K562 (cell line): ENCODE data around the gene TMEM181. TPM values are rescaled to one million over a fixed set of nuclear protein-coding genes. Genes with fewer than 3 reads are reported as not detected.

ENCODE experiments used
- ARHGAP35 ChIP-seq: fragments of 450-650 bp; IDR thresholded peaks from 2 replicates; pipeline ENCODE4 v1.6.1; 2018; ENCODE audit not compliant: partially characterized antibody
- HCFC1 ChIP-seq: IDR thresholded peaks from 2 replicates; pipeline ENCODE4 v1.6.1; 2012; ENCODE audit warnings: low read depth, low read length, improper control_type of control experiment
- ZNF76 ChIP-seq: fragments of 250-450 bp; sonication (Bioruptor Pico); IDR thresholded peaks from 2 replicates; pipeline ENCODE4 v1.4.0; 2020; ENCODE audit warnings: mild to moderate bottlenecking, moderate library complexity, borderline replicate concordance
- polyA plus RNA-seq, 8 experiments: library from polyadenylated mRNA; depleted of rRNA in 4 of 8; stranded (reverse) in 5 of 8; unstranded in 3 of 8; fragments of >200 nt; fragmentation: Nextera tagmentation in 2 of 8; fragmentation: Illumina TruSeq in 1 of 8; extraction: Ambion mirVana in 2 of 8; extraction: Trizol in 1 of 8; gene quantifications; 2 replicates each; pipeline versions ENCODE4 v1.2.1 to v1.2.3, GENCODE V29; 2011 to 2014; ENCODE audit warnings: inconsistent platforms in 1 of 8, missing spikeins in 1 of 8
- total RNA-seq, 7 experiments: library from RNA; depleted of rRNA in 6 of 7; stranded (reverse); fragments of >200 nt in 6 of 7; fragmentation: Illumina TruSeq in 2 of 7; extraction: Trizol in 2 of 7; gene quantifications; 2 replicates each; pipeline versions ENCODE4 v1.2.1 to v1.2.3, GENCODE V29; 2011 to 2021; ENCODE audit warnings: low replicate concordance in 1 of 7
- TF ChIP-seq, protein P1 (sequence below): fragments of 200-800 bp; sonication (Bioruptor generic); IDR thresholded peaks from 2 replicates; pipeline ENCODE4 v1.6.1; 2016; ENCODE audit warnings: missing genetic modification characterization, missing compliant biosample characterization
- TF ChIP-seq, protein P2 (sequence below): fragments of 200-800 bp; sonication (Bioruptor generic); IDR thresholded peaks from 2 replicates; pipeline ENCODE4 v1.6.1; 2017; ENCODE audit warnings: missing genetic modification characterization, missing compliant biosample characterization
- TF ChIP-seq, protein P3 (sequence below): fragments of 450-650 bp; IDR thresholded peaks from 2 replicates; pipeline ENCODE4 v1.6.1; 2014; ENCODE audit warnings: low read depth, mild to moderate bottlenecking, moderate library complexity, borderline replicate concordance

Gene TMEM181
- total and polyA plus RNA-seq, 9 of the 15 experiments (the other 6 are each of a cell fraction or from before 2014, with no cell fraction given) = 5.6 to 27.2 (median 19.9) TPM

DNA sequence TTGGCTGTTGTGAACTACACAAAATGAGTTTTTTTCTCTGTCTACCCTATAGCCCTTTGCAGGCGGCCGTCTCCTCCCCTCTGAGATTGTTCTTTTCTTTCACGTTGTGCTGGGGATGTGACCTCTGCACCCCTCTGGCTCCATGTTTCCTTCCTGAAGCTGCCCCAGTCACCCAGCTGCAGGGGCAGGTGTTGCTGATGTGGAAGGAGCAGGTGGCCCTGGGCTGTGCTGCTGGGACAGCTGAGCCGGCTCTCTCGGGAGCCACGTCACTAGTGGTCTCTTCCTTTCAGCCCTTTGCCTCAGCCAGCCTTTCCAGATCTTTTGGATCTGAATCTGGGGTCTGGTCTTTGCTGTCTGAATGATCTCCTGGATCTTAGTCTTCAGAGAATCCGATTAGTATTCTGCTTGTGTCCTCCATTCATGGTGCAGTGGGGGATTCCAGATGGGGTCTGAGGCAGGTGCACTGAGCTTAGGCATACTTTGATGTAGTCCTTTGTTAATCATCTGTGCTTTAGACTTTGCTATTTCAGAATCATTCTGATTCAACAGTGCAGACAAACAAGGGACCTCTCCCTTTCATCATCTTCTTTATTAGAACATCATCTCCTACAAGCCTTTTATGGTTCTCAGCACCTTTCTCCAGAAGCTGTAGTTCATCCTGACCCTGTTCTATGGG is 31.4 kb downstream of the TMEM181 start (continued):
- TF ChIP-seq, protein P1, sequence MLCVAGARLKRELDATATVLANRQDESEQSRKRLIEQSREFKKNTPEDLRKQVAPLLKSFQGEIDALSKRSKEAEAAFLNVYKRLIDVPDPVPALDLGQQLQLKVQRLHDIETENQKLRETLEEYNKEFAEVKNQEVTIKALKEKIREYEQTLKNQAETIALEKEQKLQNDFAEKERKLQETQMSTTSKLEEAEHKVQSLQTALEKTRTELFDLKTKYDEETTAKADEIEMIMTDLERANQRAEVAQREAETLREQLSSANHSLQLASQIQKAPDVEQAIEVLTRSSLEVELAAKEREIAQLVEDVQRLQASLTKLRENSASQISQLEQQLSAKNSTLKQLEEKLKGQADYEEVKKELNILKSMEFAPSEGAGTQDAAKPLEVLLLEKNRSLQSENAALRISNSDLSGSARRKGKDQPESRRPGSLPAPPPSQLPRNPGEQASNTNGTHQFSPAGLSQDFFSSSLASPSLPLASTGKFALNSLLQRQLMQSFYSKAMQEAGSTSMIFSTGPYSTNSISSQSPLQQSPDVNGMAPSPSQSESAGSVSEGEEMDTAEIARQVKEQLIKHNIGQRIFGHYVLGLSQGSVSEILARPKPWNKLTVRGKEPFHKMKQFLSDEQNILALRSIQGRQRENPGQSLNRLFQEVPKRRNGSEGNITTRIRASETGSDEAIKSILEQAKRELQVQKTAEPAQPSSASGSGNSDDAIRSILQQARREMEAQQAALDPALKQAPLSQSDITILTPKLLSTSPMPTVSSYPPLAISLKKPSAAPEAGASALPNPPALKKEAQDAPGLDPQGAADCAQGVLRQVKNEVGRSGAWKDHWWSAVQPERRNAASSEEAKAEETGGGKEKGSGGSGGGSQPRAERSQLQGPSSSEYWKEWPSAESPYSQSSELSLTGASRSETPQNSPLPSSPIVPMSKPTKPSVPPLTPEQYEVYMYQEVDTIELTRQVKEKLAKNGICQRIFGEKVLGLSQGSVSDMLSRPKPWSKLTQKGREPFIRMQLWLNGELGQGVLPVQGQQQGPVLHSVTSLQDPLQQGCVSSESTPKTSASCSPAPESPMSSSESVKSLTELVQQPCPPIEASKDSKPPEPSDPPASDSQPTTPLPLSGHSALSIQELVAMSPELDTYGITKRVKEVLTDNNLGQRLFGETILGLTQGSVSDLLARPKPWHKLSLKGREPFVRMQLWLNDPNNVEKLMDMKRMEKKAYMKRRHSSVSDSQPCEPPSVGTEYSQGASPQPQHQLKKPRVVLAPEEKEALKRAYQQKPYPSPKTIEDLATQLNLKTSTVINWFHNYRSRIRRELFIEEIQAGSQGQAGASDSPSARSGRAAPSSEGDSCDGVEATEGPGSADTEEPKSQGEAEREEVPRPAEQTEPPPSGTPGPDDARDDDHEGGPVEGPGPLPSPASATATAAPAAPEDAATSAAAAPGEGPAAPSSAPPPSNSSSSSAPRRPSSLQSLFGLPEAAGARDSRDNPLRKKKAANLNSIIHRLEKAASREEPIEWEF = no peak
- no peak for TF ChIP-seq ZNF76 (CRISPR knock-in tag)
- TF ChIP-seq, protein P2, sequence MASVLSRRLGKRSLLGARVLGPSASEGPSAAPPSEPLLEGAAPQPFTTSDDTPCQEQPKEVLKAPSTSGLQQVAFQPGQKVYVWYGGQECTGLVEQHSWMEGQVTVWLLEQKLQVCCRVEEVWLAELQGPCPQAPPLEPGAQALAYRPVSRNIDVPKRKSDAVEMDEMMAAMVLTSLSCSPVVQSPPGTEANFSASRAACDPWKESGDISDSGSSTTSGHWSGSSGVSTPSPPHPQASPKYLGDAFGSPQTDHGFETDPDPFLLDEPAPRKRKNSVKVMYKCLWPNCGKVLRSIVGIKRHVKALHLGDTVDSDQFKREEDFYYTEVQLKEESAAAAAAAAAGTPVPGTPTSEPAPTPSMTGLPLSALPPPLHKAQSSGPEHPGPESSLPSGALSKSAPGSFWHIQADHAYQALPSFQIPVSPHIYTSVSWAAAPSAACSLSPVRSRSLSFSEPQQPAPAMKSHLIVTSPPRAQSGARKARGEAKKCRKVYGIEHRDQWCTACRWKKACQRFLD (CRISPR knock-in tag) = no peak
- TF ChIP-seq HCFC1 = no peak
- TF ChIP-seq ARHGAP35 = no peak
- TF ChIP-seq, protein P3, sequence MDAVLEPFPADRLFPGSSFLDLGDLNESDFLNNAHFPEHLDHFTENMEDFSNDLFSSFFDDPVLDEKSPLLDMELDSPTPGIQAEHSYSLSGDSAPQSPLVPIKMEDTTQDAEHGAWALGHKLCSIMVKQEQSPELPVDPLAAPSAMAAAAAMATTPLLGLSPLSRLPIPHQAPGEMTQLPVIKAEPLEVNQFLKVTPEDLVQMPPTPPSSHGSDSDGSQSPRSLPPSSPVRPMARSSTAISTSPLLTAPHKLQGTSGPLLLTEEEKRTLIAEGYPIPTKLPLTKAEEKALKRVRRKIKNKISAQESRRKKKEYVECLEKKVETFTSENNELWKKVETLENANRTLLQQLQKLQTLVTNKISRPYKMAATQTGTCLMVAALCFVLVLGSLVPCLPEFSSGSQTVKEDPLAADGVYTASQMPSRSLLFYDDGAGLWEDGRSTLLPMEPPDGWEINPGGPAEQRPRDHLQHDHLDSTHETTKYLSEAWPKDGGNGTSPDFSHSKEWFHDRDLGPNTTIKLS = no peak
- TF ChIP-seq, all 486 proteins: peak for 0
